ES-I3 (cell line): Measurements from ENCODE around the gene NUMA1.

ENCODE experiments used
- H3K36me3 ChIP-seq: 2 replicates; pipeline ENCODE4 v1.6.1; 2013; ENCODE audit warnings: mild to moderate bottlenecking, low read length, control low read depth, moderate library complexity; ENCODE audit not compliant: insufficient read depth
- H3K4me1 ChIP-seq: 2 replicates; pipeline ENCODE4 v1.6.1; 2013; ENCODE audit warnings: mild to moderate bottlenecking, control low read depth, low read length; ENCODE audit not compliant: insufficient read depth
- H3K9ac ChIP-seq: 2 replicates; pipeline ENCODE4 v1.6.1; 2013; ENCODE audit warnings: low read depth, mild to moderate bottlenecking, low read length, moderate library complexity
- H3K9me3 ChIP-seq: 2 replicates; pipeline ENCODE4 v1.6.1; 2013; ENCODE audit warnings: mild to moderate bottlenecking, low read length, moderate library complexity; ENCODE audit not compliant: control insufficient read depth, insufficient read depth

NUMA1 gene

GRCh38 chr11:72112143-72112977 lies 32.0 kb upstream of the NUMA1 start, which contains the start of gene ANAPC15:
Gene ANAPC15 (minus strand): TSS chr11:72112695. CDS start chr11:72111276, 1,419 bp downstream.
- H3K36me3 ChIP-seq: no peaks in the 10 kb centered on the region
- peaks cover 4% of the 10 kb centered on the region; the same call in 1 of the 2 replicates for H3K4me1 ChIP-seq
- H3K9me3 ChIP-seq: no peaks in the 10 kb centered on the region
- H3K9ac ChIP-seq: peak within 1 kb of the TSS; percentile 96

- no peaks in the 10 kb centered on the region for H3K9me3 ChIP-seq
- no peaks in the 10 kb centered on the region for H3K36me3 ChIP-seq
- peaks cover 4% of the 10 kb centered on the region; the same call in 1 of the 2 replicates for H3K4me1 ChIP-seq
- peak overlapping the region; percentile 96 for H3K9ac ChIP-seq
These were observed 31.2 kb upstream of the NUMA1 start for GRCh38 chr11:72111300-72112142.

DNA sequence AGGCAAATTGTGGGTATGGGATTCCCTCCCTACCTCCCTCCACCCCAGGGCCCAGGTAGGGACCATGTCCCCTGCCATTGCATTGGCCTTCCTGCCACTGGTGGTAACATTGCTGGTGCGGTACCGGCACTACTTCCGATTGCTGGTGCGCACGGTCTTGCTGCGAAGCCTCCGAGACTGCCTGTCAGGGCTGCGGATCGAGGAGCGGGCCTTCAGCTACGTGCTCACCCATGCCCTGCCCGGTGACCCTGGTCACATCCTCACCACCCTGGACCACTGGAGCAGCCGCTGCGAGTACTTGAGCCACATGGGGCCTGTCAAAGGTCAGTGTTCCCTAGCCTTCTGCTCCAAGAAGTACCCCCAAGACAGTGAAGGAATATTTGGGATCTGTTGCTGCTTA lies 25.5 kb upstream of the NUMA1 start, which contains the start of gene TOMT:
Gene TOMT, plus strand, starts transcription at position 37 of the 400 bp plus-strand sequence. Its CDS starts 28 bp downstream, at position 65.
- no peak within 1 kb of the TSS for H3K9ac ChIP-seq

GRCh38 chr11:72103754-72104167 lies 23.4 kb upstream of the NUMA1 start:
- no peaks in the 10 kb centered on the region for H3K9me3 ChIP-seq
- peak overlapping the region; percentile 44 for H3K9ac ChIP-seq
- no peaks in the 10 kb centered on the region; the same call in 1 of the 2 replicates for H3K36me3 ChIP-seq
- H3K4me1 ChIP-seq: 0 out of 2 replicates have a peak, but pooled peaks cover 4% of the 10 kb centered on the region

More for the DNA sequence above, 25.5 kb upstream of the NUMA1 start, which contains the start of gene TOMT:
- Histone ChIP-seq H3K9me3 (no peaks in the 10 kb centered on the region), H3K36me3 (no peaks in the 10 kb centered on the region; the same call in 1 of the 2 replicates), H3K4me1 (0 out of 2 replicates have a peak, but pooled peaks cover 4% of the 10 kb centered on the region)

- Histone ChIP-seq H3K9me3 (no peaks in the 10 kb centered on the region), H3K36me3 (no peaks in the 10 kb centered on the region; the same call in 1 of the 2 replicates), H3K9ac (peak within 1 kb of the TSS; percentile 92), H3K4me1 (0 out of 2 replicates have a peak, but pooled peaks cover 4% of the 10 kb centered on the region)
These were observed 22.8 kb upstream of the NUMA1 start, which contains the start of gene LAMTOR1 for GRCh38 chr11:72102946-72103753. Gene LAMTOR1 (minus strand): TSS chr11:72103297. CDS start chr11:72103224, 73 bp downstream.

DNA sequence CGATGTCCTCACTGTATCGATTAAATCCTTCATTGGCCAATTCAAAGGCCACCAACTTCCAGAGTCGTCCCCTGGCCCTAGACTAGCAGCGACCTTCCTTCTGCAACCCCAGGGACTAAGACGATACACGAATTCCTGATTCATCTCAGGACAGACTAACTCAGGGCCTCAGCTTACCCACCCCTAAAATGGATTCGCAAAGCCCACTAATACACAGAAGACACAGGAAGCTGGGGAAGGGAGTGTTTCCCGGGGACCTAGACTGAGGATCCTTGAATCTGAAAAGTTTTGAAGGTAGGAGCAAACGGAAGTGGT lies 22.2 kb upstream of the NUMA1 start:
- Histone ChIP-seq H3K9me3 (no peaks in the 10 kb centered on the region), H3K4me1 (0 out of 2 replicates have a peak, but pooled peaks cover 4% of the 10 kb centered on the region), H3K36me3 (peaks cover 1% of the 10 kb centered on the region), H3K9ac (peak overlapping the region; percentile 92)

DNA sequence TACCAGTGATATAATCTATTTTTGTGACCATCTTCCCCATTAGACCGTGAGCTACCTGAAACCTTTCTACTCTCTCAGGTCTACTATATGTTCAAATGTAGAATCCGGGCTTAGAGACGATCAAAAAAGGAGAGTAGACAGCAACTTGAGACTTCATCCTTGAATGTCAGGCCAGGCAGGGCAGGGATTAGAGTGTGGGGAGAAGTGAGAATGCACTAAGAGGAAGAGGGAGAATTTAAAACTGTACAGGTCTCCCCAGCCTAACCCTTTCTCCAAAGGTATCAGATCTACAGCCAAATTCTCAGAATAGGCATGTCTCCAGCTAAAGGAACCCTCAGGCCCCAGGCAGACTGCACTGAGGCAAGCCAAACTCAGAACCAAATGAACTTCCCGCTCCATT lies 21.8 kb upstream of the NUMA1 start:
- H3K9me3 ChIP-seq: no peaks in the 10 kb centered on the region
- 0 out of 2 replicates have a peak, but pooled peaks cover 4% of the 10 kb centered on the region for H3K4me1 ChIP-seq
- peaks cover 4% of the 10 kb centered on the region for H3K36me3 ChIP-seq

DNA sequence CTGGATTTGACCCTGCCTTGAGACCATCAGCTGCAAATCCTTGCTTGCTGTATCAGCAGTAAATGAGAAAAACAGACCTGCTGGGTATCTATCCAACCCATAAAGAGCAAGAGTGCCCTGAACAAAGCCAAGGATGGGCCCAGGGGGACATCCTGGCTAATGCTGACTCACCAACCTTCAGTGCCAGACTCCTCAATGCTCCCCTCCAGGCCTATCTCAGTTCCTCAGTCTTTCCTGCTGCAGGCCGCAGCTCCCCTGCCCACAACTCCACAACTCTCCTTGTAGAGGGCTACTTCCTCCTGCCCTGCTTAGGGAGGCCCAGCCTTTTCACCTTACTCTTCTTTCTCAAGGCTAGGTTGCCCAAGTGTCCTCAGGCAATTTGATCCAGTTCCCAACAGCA lies 20.1 kb upstream of the NUMA1 start:
- no peaks in the 10 kb centered on the region for H3K9me3 ChIP-seq
- no peak overlapping the region for H3K9ac ChIP-seq
- H3K4me1 ChIP-seq: 0 out of 2 replicates have a peak, but pooled peaks cover 4% of the 10 kb centered on the region
- peaks cover 4% of the 10 kb centered on the region for H3K36me3 ChIP-seq

More for the DNA sequence above, 21.8 kb upstream of the NUMA1 start:
- peak overlapping the region; percentile 92 for H3K9ac ChIP-seq

DNA sequence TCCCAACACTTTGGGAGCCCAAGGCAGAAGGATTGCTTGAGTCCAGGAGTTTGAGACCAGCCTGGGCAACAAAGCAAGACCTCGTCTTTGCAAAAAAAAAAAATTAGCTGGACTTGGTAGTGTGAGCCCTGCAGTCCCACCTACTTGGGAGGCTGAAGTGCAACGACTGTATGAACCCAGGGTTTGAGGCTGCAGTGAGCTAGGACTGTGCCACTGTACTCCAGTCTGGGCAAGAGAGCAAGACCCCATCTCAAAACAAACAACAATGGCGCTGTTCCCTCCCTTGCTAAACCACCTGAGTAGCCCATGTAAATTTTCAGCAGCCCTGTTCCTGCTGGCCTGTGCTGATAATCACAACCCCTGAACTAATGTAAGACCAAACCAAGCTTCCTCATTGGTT lies 19.7 kb upstream of the NUMA1 start:
- Histone ChIP-seq H3K36me3 (peaks cover 4% of the 10 kb centered on the region), H3K9ac (no peak overlapping the region), H3K9me3 (no peaks in the 10 kb centered on the region), H3K4me1 (0 out of 2 replicates have a peak, but pooled peaks cover 4% of the 10 kb centered on the region)

- 0 out of 2 replicates have a peak, but pooled peaks cover 4% of the 10 kb centered on the region for H3K4me1 ChIP-seq
- peaks cover 9% of the 10 kb centered on the region for H3K36me3 ChIP-seq
- no peaks in the 10 kb centered on the region for H3K9me3 ChIP-seq
- H3K9ac ChIP-seq: no peak overlapping the region
These were observed 18.4 kb upstream of the NUMA1 start for GRCh38 chr11:72098741-72099140.

GRCh38 chr11:72091292-72091691 lies 10.9 kb upstream of the NUMA1 start:
- Histone ChIP-seq H3K4me1 (no peaks in the 10 kb centered on the region), H3K36me3 (0 out of 2 replicates have a peak, but pooled peaks cover 5% of the 10 kb centered on the region), H3K9me3 (no peaks in the 10 kb centered on the region), H3K9ac (no peak overlapping the region)

DNA sequence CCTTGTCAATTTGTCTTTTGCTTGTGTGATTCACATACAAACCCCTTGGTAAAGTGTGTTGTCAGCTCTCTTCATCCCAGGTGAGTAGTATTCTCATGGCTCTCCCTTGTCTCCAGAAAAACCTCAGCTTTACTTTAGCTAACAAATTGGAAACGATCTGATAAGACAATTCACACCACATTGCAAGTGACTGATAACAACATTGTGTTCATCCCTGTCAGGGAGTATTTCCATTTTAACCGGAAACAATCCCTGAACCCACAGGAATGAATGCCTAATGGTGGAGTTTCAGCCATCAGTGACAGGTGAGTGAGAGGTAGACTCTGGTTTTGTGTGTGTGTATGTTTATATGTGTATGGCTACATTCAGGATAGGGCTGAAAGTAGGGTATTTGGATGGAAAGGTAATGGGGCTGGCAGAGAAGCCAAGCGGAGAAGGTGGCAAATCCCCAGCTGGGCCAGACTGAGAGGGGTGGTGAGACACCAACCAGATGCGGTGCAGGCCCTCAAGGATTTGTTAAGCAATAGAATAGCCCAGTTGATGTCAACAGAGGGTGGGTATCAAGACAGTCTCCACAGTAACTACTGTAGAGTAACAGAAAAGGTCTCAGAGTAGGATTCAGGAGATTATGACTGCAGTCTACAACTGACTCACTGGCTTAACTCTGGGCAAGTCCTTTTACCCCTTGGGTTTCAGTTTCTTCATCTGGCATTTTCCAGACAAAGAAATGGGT lies 7.9 kb upstream of the NUMA1 start:
- Histone ChIP-seq H3K36me3 (no peaks in the 10 kb centered on the region), H3K9me3 (no peaks in the 10 kb centered on the region), H3K4me1 (no peaks in the 10 kb centered on the region), H3K9ac (no peak overlapping the region)
